ENCODE data around the gene NOS2.

Gene NOS2

GRCh38 chr17:27721797-27722196 lies 78.5 kb downstream of the NOS2 start:
- no peak for TF ChIP-seq POLR2AphosphoS5 (IDR thresholded peaks at IDR 0.05; ENCODE audit: low read depth, low read length)
- TF ChIP-seq SIN3A (IDR thresholded peaks at IDR 0.05; ENCODE audit: borderline replicate concordance, insufficient read depth, low read length), result no peak
- TF ChIP-seq FOXP2 (optimal IDR thresholded peaks at IDR 0.05; ENCODE audit: borderline replicate concordance, extremely low read depth, extremely low read length, insufficient read depth), result no peak
- no peak for TF ChIP-seq REST (IDR thresholded peaks at IDR 0.05; ENCODE audit: insufficient read depth in 1 of 2, low read depth in 2 of 2, low read length in 2 of 2)
- no peak for TF ChIP-seq TAF1 (IDR thresholded peaks at IDR 0.05; ENCODE audit: borderline replicate concordance, insufficient read depth, low read length)
